ENCODE data around the gene MINK1.
A peak's percentile ranks its signal among the peaks of the same experiment; 100 is the strongest.

Gene MINK1

DNA sequence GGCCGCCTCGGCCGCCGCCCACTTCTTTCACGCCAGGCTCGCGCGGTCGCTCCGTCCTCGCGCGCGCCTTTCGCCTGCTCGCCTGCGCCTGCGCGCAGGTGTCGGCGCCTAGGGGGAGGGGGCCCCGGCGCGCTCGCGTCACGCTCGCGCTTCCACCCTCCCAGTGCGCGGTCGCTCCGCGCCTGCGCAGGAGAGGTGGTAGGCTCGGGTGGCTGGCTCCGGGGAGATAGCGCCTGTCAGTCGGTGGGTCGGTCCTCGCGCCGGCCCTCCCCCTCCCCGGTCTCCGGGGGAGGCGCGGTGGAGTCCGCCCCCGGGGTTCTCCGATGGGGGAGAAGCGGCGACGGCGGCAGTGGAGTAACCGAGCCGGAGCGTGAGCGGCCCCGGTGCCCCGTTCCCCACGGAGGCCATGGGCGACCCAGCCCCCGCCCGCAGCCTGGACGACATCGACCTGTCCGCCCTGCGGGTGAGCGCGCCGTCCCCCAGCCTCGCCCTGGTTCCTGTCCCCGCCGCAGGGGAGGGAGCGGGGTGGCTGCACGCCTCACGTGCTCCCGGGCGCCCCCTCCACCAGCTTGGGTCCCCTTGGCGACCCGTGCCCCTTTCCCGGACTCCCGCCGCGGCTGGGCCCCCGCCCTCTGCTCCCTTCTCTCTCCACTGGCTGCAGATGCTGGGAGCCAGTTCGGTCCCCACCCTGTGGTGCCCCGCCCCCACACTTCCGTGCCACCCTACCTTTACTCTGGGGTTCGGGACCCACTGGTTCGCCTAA is at the start of gene MINK1:
Gene MINK1, plus strand, starts transcription at position 163 of the 763 bp plus-strand sequence. Its CDS starts 244 bp downstream, at position 407.
- DNase-seq: peak; percentile 94

DNA sequence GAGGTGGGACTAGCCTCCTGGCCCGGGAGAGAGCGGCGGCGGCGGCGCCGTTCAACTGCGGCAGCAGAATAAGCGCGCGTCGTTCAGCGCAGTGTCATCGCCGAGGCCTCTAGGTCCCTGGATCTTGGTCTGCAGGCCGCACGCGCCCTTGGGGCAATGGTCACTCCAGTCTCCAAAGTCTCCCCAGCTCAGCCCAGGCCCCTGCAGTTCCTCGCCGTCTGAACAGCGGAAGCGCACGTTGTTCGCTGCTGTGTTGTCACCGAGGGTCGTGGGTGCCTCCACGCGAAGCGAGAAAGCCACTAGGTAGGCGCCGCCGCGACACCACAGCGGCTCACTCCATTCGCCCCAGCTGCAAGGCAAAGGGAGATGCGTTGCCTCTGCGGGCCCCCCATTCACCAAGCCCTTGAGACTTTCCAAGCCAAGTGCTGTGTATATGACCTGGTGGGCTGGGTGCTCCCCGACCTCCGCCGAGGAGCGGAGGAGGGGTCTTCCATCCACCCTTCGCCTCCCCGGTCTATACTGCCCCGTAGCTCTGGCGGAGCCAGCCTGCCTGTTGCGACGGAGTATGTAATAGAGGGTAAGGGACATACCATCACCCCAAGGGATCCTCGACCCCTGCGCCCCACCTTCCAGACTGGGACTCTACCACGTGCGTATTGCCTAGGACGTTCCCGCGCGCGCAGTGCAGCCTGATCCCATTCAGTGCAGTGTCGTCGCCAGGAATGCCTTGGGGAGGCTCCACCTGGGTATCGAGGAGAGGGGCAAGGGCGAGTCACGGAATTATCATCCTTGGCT is 47.6 kb upstream of the MINK1 start:
- DNase-seq: no peak

DNA sequence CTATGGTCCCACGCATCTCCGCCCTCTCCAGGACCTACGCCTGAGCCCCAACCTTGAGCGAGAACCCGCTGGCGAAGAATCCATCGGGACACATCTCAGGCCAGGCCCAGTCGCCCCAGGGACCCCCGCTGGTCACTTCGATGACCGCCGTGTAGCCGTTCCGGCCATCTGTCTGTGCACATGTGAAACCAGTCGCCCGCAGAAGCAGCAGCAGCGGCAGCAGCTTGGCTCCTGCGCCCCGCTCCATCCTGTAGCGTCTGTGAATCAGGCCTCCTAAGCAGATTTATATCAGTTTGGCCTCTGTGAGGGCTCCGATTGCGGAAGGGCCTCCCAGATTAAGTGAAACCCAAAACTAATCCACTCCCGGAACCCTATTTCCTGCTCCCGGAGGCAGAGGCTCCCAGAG is 47.0 kb upstream of the MINK1 start, which contains the start of gene VMO1:
Gene VMO1, minus strand, starts transcription at position 259 of the 406 bp plus-strand sequence. Its CDS starts 12 bp downstream, at position 247.
- DNase-seq: no peak

- DNase-seq: no peak
These were observed 46.6 kb upstream of the MINK1 start for GRCh38 chr17:4786516-4786915.

DNA sequence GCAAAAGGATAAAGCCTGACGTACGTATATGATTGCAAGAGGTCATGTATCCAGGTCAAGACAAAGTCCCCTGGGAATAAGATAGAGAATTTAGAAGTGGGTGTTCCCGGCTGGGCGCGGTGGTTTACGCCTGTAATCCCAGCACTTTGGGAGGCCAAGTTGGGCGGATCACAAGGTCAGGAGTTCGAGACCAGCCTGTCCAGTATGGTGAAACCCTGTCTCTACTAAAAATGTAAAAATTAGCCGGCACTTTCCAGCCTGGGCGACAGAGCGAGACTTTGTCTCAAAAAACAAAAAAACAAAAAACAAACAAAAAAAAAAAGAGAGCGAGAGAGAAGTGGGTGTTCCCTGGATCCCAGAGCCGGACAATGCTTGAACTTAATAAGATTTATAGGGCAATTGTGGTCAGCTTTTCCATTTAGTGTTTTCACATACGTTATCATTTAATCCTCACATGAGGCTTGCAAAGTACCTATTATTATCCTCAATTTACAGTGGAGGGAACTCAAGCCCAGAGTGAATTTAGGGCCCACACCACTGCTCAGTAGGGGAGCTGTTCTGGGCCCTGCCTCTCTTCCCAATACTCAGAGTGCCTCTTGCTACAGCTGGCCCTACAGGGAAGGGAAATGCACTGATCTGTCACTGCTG is 44.9 kb upstream of the MINK1 start:
- DNase-seq: no peak

- no peak for DNase-seq
These were observed 44.1 kb upstream of the MINK1 start, which contains the start of gene GLTPD2 for GRCh38 chr17:4788807-4789700. Gene GLTPD2, plus strand, starts transcription at chr17:4788964. Its CDS starts 48 bp downstream, at chr17:4789012.

DNA sequence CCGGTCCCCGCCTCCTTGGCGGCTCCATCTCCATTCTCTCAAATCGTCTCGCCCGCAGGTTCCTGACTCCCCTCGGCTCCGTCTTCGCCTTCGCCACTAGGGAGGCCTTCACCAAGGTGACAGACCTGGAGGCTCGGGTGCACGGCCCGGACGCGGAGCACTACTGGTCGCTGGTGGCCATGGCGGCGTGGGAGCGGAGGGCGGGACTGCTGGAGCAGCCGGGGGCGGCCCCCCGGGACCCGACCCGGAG is 43.5 kb upstream of the MINK1 start:
- DNase-seq: no peak

- peak; percentile 84 for DNase-seq
These were observed 43.0 kb upstream of the MINK1 start for GRCh38 chr17:4789951-4790704.

DNA sequence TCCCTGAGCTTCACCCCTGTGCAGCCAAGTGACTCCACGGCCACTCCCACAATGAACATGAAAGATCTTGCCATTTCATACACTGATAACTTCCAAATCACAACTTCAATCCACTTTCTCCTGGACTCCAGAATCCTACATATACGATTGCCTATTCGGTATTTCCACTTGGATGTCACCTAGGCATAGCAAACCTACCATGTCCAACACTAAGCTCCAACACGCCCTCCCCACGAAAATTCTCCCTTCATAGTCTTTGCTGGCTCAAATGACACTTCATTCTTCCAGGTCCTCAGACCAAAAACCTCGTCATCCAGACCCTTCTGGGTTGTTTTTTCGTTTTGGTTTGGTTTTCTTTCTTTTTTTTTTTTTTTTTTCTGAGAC is 42.4 kb upstream of the MINK1 start:
- DNase-seq: no peak

- no peak for DNase-seq
These were observed 38.0 kb upstream of the MINK1 start for GRCh38 chr17:4795168-4795567.

DNA sequence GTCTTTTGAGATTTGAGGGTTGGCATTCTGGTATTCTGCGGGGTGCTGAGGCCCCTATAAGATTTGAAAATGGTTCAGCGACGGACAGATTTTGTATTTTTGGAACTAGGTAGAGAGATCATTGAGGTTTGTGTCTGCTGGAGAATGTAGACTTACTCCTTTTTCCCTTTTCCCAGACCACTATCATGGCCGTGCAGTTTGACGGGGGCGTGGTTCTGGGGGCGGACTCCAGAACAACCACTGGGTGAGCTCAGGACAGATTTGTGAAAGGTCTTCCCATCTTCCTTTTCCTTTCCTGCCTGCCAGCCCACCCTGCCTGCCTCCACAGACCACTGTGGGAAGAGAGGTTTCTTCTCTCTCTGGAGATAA is 36.6 kb upstream of the MINK1 start:
- DNase-seq: no peak

GRCh38 chr17:4800462-4801196 is 32.5 kb upstream of the MINK1 start:
- no peak for DNase-seq

- no peak for DNase-seq
These were observed 30.9 kb upstream of the MINK1 start, which contains the start of gene C17orf114 for GRCh38 chr17:4802228-4802627. Gene C17orf114, minus strand, starts transcription at chr17:4802328.

DNA sequence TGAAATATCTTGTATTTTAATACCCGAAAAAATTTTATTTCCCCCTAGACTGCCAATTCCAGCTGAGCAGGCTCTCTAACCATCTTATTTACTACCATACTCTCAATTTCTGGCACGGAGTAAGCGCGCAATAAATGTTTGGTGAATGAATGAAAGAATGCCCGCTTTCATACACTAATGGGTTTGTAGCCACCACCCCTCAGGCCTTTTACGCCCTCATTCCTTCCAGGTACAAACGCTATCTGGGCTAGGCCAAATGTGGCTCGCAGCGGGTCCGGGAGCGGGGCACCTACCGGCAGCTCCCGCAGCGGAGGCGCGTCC is 26.7 kb upstream of the MINK1 start:
- DNase-seq: no peak

DNA sequence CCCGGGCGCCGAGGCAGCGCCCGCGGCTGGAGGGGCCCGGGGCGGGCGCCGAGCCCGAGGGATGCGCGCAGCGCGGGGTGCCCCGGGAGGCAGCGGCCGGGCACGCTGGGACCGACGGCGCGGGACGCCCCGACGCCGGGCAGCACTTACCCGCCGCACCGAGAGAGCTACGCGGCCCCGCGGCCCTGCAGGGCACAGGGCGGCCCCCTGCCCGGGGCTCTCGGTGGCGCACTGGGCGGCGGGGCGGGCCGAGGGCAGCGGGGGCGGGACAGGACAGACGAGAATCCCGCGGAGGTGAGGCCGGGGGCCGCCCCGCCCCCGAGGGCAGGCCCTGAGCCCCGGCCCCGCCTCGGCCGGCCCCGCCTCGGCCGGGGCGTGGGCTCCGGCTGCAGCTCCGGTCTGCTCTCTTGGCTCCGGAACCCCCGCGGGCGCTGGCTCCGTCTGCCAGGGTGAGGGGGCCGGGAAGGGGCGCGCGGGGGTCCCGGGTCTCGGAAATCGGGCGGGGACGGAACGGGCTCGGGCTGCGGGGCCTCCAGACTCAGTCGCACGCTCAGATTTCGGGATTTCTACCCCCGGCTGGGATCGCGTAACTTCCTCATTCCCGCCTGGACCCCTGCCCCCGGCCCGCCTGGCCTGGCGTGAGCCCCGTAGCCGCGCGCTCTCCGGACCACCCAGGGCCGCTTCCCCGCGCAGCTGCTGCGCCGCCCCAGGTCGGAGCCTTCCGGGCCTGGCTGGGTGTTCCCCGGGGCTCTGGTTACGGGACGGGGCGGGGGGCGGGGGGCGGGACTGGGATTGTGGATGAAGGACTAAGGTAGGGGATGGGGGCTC is 26.1 kb upstream of the MINK1 start, which contains the start of gene PLD2:
Gene PLD2, plus strand, starts transcription at position 376 of the 828 bp plus-strand sequence. CDS start 621 bp downstream, outside the sequence.
- DNase-seq: peak; percentile 89

GRCh38 chr17:4807605-4808377 is 25.3 kb upstream of the MINK1 start:
- no peak for DNase-seq

DNA sequence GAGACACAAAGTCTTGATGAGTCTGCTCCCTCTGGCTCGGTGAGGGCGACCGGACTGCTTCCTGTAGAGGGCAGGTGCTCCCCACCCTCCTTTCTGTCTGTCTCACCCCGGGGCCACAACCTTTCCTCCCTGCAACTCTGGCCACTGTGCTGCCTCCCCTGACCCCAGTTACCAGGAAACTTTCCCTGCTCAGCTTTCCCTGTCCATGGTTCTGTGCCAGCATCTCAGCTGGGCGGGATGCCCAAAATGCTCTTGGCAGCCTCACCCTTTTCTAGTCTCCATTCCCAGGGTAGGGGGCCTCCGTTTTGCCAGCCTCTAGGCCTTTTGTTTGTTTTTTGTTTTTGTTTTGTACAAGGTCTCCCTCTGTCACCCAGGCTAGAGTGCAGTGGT is 24.8 kb upstream of the MINK1 start:
- DNase-seq: no peak

GRCh38 chr17:4810696-4811290 is 22.3 kb upstream of the MINK1 start:
- no peak for DNase-seq

- no peak for DNase-seq
These were observed 21.7 kb upstream of the MINK1 start for GRCh38 chr17:4811471-4811870.
